OCI-LY1 (cell line): Measurements from ENCODE around the gene DCAF12.

Source experiments
- H2AFZ ChIP-seq: fragments of 200-600 bp; sonication (generic), shearing (Covaris generic); 2 replicates; pipeline ENCODE4 v1.6.0; 2014; ENCODE audit warnings: antibody characterized with exemption, mild to moderate bottlenecking, low read length
- H3F3A ChIP-seq: fragments of 200-600 bp; sonication (generic), shearing (Covaris generic); 2 replicates; pipeline ENCODE4 v1.6.0; 2014; ENCODE audit warnings: mild to moderate bottlenecking, antibody characterized with exemption, low read length, moderate library complexity; ENCODE audit not compliant: insufficient read depth
- H3K27ac ChIP-seq: fragments of 200-600 bp; sonication (generic); 2 replicates; pipeline ENCODE4 v1.5.1; 2014; ENCODE audit warnings: low read length, mixed run types, mild to moderate bottlenecking, low read depth; ENCODE audit not compliant: poor library complexity, severe bottlenecking
- H3K27me3 ChIP-seq: fragments of 200-600 bp; sonication (generic); 2 replicates; pipeline ENCODE4 v1.6.0; 2014; ENCODE audit warnings: antibody characterized with exemption, mild to moderate bottlenecking, low read length, moderate library complexity; ENCODE audit not compliant: insufficient read depth
- H3K36me3 ChIP-seq: fragments of 200-600 bp; sonication (generic); 2 replicates; pipeline ENCODE4 v1.6.1; 2014; ENCODE audit warnings: mild to moderate bottlenecking, antibody characterized with exemption, low read length, moderate library complexity, mixed read lengths; ENCODE audit not compliant: insufficient read depth
- H3K4me1 ChIP-seq: fragments of 200-600 bp; sonication (generic); 2 replicates; pipeline ENCODE4 v1.5.1; 2014; ENCODE audit warnings: mild to moderate bottlenecking, low read length, moderate library complexity; ENCODE audit not compliant: insufficient read depth, severe bottlenecking
- H3K4me2 ChIP-seq: fragments of 200-600 bp; sonication (generic), shearing (Covaris generic); 2 replicates; pipeline ENCODE4 v1.6.1; 2014; ENCODE audit warnings: low read length
- H3K4me3 ChIP-seq: fragments of 200-600 bp; sonication (generic); 2 replicates; pipeline ENCODE4 v1.5.1; 2014; ENCODE audit warnings: low read length, low read depth, mild to moderate bottlenecking, mixed read lengths; ENCODE audit not compliant: poor library complexity, severe bottlenecking
- H3K79me2 ChIP-seq: fragments of 200-600 bp; shearing (Covaris generic); 2 replicates; pipeline ENCODE4 v1.6.1; 2016; ENCODE audit warnings: mixed run types, low read length, mixed read lengths; ENCODE audit not compliant: insufficient read depth
- H3K9ac ChIP-seq: fragments of 200-600 bp; sonication (generic), shearing (Covaris generic); 2 replicates; pipeline ENCODE4 v1.6.1; 2014; ENCODE audit warnings: mild to moderate bottlenecking, low read length, mixed read lengths
- H3K9me2 ChIP-seq: fragments of 200-600 bp; sonication (generic), shearing (Covaris generic); 2 replicates; pipeline ENCODE4 v1.6.1; 2014; ENCODE audit warnings: low read depth, mild to moderate bottlenecking, low read length, mixed read lengths
- H3K9me3 ChIP-seq: fragments of 200-600 bp; shearing (Covaris generic); 2 replicates; pipeline ENCODE4 v1.6.1; 2014; ENCODE audit warnings: low read length, mixed read lengths
- H4K20me1 ChIP-seq: fragments of 200-600 bp; sonication (generic), shearing (Covaris generic); 2 replicates; pipeline ENCODE4 v1.6.0; 2016; ENCODE audit warnings: mild to moderate bottlenecking, low read length; ENCODE audit not compliant: insufficient read depth
- CTCF ChIP-seq: fragments of 200-600 bp; sonication (generic), shearing (Covaris generic); IDR thresholded peaks from 2 replicates; pipeline ENCODE4 v1.5.1; 2017; ENCODE audit warnings: mild to moderate bottlenecking, antibody characterized with exemption, low read length, moderate library complexity, mixed read lengths
- EZH2 ChIP-seq: fragments of 200-600 bp; sonication (generic), shearing (Covaris generic); IDR thresholded peaks from 2 replicates; pipeline ENCODE4 v1.8.0; 2017; ENCODE audit warnings: borderline replicate concordance, mixed run types, mild to moderate bottlenecking, antibody characterized with exemption, low read length, moderate library complexity, mixed read lengths

DCAF12 gene

DNA sequence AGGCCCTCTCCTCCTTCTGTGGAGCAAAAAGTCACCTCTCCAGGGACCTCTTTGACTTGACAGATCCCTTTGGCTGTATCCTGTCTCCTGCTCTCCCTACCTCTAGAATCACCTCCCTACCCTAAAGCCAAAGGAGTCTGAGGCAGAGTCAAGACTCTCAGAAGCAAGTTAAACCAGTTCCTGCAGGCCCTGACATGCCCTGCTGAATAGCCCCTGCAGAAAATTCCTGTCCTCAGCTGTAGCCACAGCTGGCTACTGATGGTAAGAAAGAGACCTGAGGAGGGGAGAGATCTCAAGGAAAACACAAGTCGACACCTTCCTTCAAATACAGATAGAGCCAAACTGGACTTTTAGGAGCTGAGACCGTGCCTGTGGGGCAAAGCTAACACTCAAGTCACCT lies 54.1 kb downstream of the DCAF12 start:
- H3K36me3 ChIP-seq: no peaks in the 10 kb centered on the region
- no peak overlapping the region for H3K27ac ChIP-seq
- TF ChIP-seq CTCF: no peak
- TF ChIP-seq EZH2: no peak
- H3K79me2 ChIP-seq: no peaks in the 10 kb centered on the region
- no peak overlapping the region for H2AFZ ChIP-seq
- H3K9me3 ChIP-seq: no peaks in the 10 kb centered on the region
- no peaks in the 10 kb centered on the region for H3K9me2 ChIP-seq
- no peak overlapping the region for H3K4me2 ChIP-seq
- no peaks in the 10 kb centered on the region for H3K4me1 ChIP-seq
- no peaks in the 10 kb centered on the region for H3K27me3 ChIP-seq
- no peaks in the 10 kb centered on the region for H3F3A ChIP-seq
- no peak overlapping the region for H3K4me3 ChIP-seq
- no peaks in the 10 kb centered on the region for H4K20me1 ChIP-seq
- no peak overlapping the region for H3K9ac ChIP-seq

GRCh38 chr9:34070606-34071324 lies 55.7 kb downstream of the DCAF12 start:
- no peak overlapping the region for H3K4me2 ChIP-seq
- H3K27ac ChIP-seq: no peak overlapping the region
- no peaks in the 10 kb centered on the region for H3K4me1 ChIP-seq
- no peak overlapping the region for H2AFZ ChIP-seq
- H3K9me3 ChIP-seq: no peaks in the 10 kb centered on the region
- TF ChIP-seq CTCF (no peak), EZH2 (no peak)
- no peak overlapping the region for H3K4me3 ChIP-seq
- no peaks in the 10 kb centered on the region for H3K79me2 ChIP-seq
- no peaks in the 10 kb centered on the region for H4K20me1 ChIP-seq
- H3K9ac ChIP-seq: no peak overlapping the region
- no peaks in the 10 kb centered on the region for H3K9me2 ChIP-seq
- no peaks in the 10 kb centered on the region for H3K36me3 ChIP-seq
- no peaks in the 10 kb centered on the region for H3F3A ChIP-seq
- H3K27me3 ChIP-seq: no peaks in the 10 kb centered on the region

- no peaks in the 10 kb centered on the region for H3F3A ChIP-seq
- no peak overlapping the region for H2AFZ ChIP-seq
- no peaks in the 10 kb centered on the region for H3K27me3 ChIP-seq
- H3K9me3 ChIP-seq: no peaks in the 10 kb centered on the region
- H3K4me1 ChIP-seq: no peaks in the 10 kb centered on the region
- no peak overlapping the region for H3K4me2 ChIP-seq
- no peaks in the 10 kb centered on the region for H3K79me2 ChIP-seq
- H3K9me2 ChIP-seq: no peaks in the 10 kb centered on the region
- H3K27ac ChIP-seq: no peak overlapping the region
- H3K9ac ChIP-seq: no peak overlapping the region
- no peak overlapping the region for H3K4me3 ChIP-seq
- no peak for TF ChIP-seq EZH2
- no peak for TF ChIP-seq CTCF
- no peaks in the 10 kb centered on the region for H4K20me1 ChIP-seq
- H3K36me3 ChIP-seq: no peaks in the 10 kb centered on the region
Measured at GRCh38 chr9:34069831-34070230, 56.7 kb downstream of the DCAF12 start.
